Activated CD4-positive, alpha-beta T cell treated with anti-CD3 and anti-CD28 coated beads, Interleukin-2, amount 10 ng/mL, durations not matched to agents 24 days and 14 days (primary cell): ENCODE results near the gene ANKRD6. TPM values are rescaled to one million over a fixed set of nuclear protein-coding genes. Genes with fewer than 3 reads are reported as not detected.

Experiments
- DNase-seq: peaks from one replicate; pipeline ENCODE4 v3.0.0; 2022
- H3K27ac Mint-ChIP-seq: one replicate; pipeline ENCODE4 v1.8.0; 2022; ENCODE audit warnings: mild to moderate bottlenecking, mixed read lengths
- H3K27me3 Mint-ChIP-seq: one replicate; pipeline ENCODE4 v1.8.0; 2022; ENCODE audit warnings: mixed read lengths
- H3K36me3 Mint-ChIP-seq: one replicate; pipeline ENCODE4 v1.8.0; 2022; ENCODE audit warnings: low read depth, mild to moderate bottlenecking, mixed read lengths
- H3K4me1 Mint-ChIP-seq: one replicate; pipeline ENCODE4 v1.8.0; 2021; ENCODE audit warnings: mixed read lengths
- H3K4me3 Mint-ChIP-seq: one replicate; pipeline ENCODE4 v1.8.0; 2022; ENCODE audit warnings: mild to moderate bottlenecking, moderate library complexity, mixed read lengths
- H3K9me3 Mint-ChIP-seq: one replicate; pipeline ENCODE4 v1.8.0; 2021; ENCODE audit warnings: mixed read lengths
- intact Hi-C: fragments of 100-400 bp; cut with micrococcal nuclease; formaldehyde crosslinking; loops from one replicate; pipeline ENCODE4 v1.15.1; 2023
- total RNA-seq: library from RNA; stranded (reverse); gene quantifications from 2 replicates; pipeline ENCODE4 v1.2.3, GENCODE V29; 2022

ANKRD6 gene
- total RNA-seq, 1 donor from 2014 or later: 2.8 TPM

- H3K36me3 Mint-ChIP-seq: no peaks in the 10 kb centered on the region
- H3K4me3 Mint-ChIP-seq: peak overlapping the region; percentile 81
- H3K27me3 Mint-ChIP-seq: peaks cover 44% of the 10 kb centered on the region
- intact Hi-C loops: loop anchor here (1.0 to 10.0 kb wide), 4 partner anchors 44 to 391 kb away; partner anchors contain the start of genes CASP8AP2 and LYRM2
- H3K27ac Mint-ChIP-seq: peak overlapping the region; percentile 66
- peak; percentile 73 for DNase-seq
- peaks cover 14% of the 10 kb centered on the region for H3K4me1 Mint-ChIP-seq
- H3K9me3 Mint-ChIP-seq: no peaks in the 10 kb centered on the region
Observed at GRCh38 chr6:89433252-89434149, 549 bp downstream of the ANKRD6 start.

GRCh38 chr6:89434150-89434499 is 1.2 kb downstream of the ANKRD6 start:
- no peak for DNase-seq
- intact Hi-C loops: loop anchor here (5.0 to 10.0 kb wide), 2 partner anchors 43 to 391 kb away; partner anchors contain the start of gene CASP8AP2
- no peaks in the 10 kb centered on the region for H3K9me3 Mint-ChIP-seq
- peak overlapping the region; percentile 66 for H3K27ac Mint-ChIP-seq
- peak overlapping the region; percentile 81 for H3K4me3 Mint-ChIP-seq
- H3K4me1 Mint-ChIP-seq: peaks cover 14% of the 10 kb centered on the region
- peaks cover 41% of the 10 kb centered on the region for H3K27me3 Mint-ChIP-seq
- H3K36me3 Mint-ChIP-seq: no peaks in the 10 kb centered on the region

- Mint-ChIP-seq H3K27ac (no peak overlapping the region), H3K27me3 (peaks cover 39% of the 10 kb centered on the region), H3K4me1 (peaks cover 14% of the 10 kb centered on the region), H3K9me3 (no peaks in the 10 kb centered on the region), H3K36me3 (no peaks in the 10 kb centered on the region), H3K4me3 (no peak overlapping the region)
- no peak for DNase-seq
- intact Hi-C loops: loop anchor here (5.0 to 10.0 kb wide), 2 partner anchors 42 to 390 kb away; partner anchors contain the start of gene CASP8AP2
Observed at GRCh38 chr6:89434954-89435353, 2.0 kb downstream of the ANKRD6 start.

GRCh38 chr6:89436226-89436625 is 3.3 kb downstream of the ANKRD6 start:
- Mint-ChIP-seq H3K4me1 (peaks cover 14% of the 10 kb centered on the region), H3K36me3 (no peaks in the 10 kb centered on the region), H3K27me3 (peaks cover 30% of the 10 kb centered on the region), H3K9me3 (no peaks in the 10 kb centered on the region), H3K4me3 (no peak overlapping the region), H3K27ac (no peak overlapping the region)
- no peak for DNase-seq
- intact Hi-C loops: loop anchor here (10.0 kb wide), 1 partner anchor 389 kb away; the partner anchor contains the start of gene CASP8AP2

- no peak overlapping the region for H3K4me3 Mint-ChIP-seq
- H3K27me3 Mint-ChIP-seq: peaks cover 30% of the 10 kb centered on the region
- no peak overlapping the region for H3K27ac Mint-ChIP-seq
- no peaks in the 10 kb centered on the region for H3K9me3 Mint-ChIP-seq
- no peak for DNase-seq
- H3K4me1 Mint-ChIP-seq: peaks cover 8% of the 10 kb centered on the region
- H3K36me3 Mint-ChIP-seq: no peaks in the 10 kb centered on the region
- intact Hi-C loops: loop anchor here (10.0 kb wide), 1 partner anchor 387 kb away; the partner anchor contains the start of gene CASP8AP2
Observed at GRCh38 chr6:89438248-89438647, 5.3 kb downstream of the ANKRD6 start.

GRCh38 chr6:89439014-89439413 is 6.1 kb downstream of the ANKRD6 start:
- Mint-ChIP-seq H3K36me3 (no peaks in the 10 kb centered on the region), H3K4me1 (peaks cover 5% of the 10 kb centered on the region), H3K9me3 (no peaks in the 10 kb centered on the region), H3K27me3 (peaks cover 29% of the 10 kb centered on the region), H3K4me3 (no peak overlapping the region), H3K27ac (no peak overlapping the region)
- intact Hi-C loops: loop anchor here (10.0 kb wide), 1 partner anchor 386 kb away; the partner anchor contains the start of gene CASP8AP2
- no peak for DNase-seq

GRCh38 chr6:89440200-89440599 is 7.2 kb downstream of the ANKRD6 start:
- H3K27ac Mint-ChIP-seq: no peak overlapping the region
- H3K4me1 Mint-ChIP-seq: peaks cover 1% of the 10 kb centered on the region
- no peak overlapping the region for H3K4me3 Mint-ChIP-seq
- intact Hi-C loops: no loop called here
- H3K27me3 Mint-ChIP-seq: peaks cover 26% of the 10 kb centered on the region
- DNase-seq: no peak
- H3K9me3 Mint-ChIP-seq: no peaks in the 10 kb centered on the region
- H3K36me3 Mint-ChIP-seq: no peaks in the 10 kb centered on the region

- H3K4me3 Mint-ChIP-seq: no peak overlapping the region
- no peaks in the 10 kb centered on the region for H3K9me3 Mint-ChIP-seq
- no peak overlapping the region for H3K27ac Mint-ChIP-seq
- intact Hi-C loops: no loop called here
- no peaks in the 10 kb centered on the region for H3K36me3 Mint-ChIP-seq
- no peak for DNase-seq
- no peaks in the 10 kb centered on the region for H3K4me1 Mint-ChIP-seq
- H3K27me3 Mint-ChIP-seq: peaks cover 13% of the 10 kb centered on the region
Observed at GRCh38 chr6:89443658-89444057, 10.7 kb downstream of the ANKRD6 start.

- DNase-seq: no peak
- intact Hi-C loops: no loop called here
- Mint-ChIP-seq H3K36me3 (no peaks in the 10 kb centered on the region), H3K4me3 (no peak overlapping the region), H3K9me3 (no peaks in the 10 kb centered on the region), H3K27ac (no peak overlapping the region), H3K4me1 (no peaks in the 10 kb centered on the region), H3K27me3 (peaks cover 8% of the 10 kb centered on the region)
Observed at GRCh38 chr6:89449193-89449592, 16.2 kb downstream of the ANKRD6 start.

- intact Hi-C loops: no loop called here
- H3K4me1 Mint-ChIP-seq: no peaks in the 10 kb centered on the region
- no peaks in the 10 kb centered on the region for H3K9me3 Mint-ChIP-seq
- no peaks in the 10 kb centered on the region for H3K36me3 Mint-ChIP-seq
- peaks cover 7% of the 10 kb centered on the region for H3K27me3 Mint-ChIP-seq
- no peak overlapping the region for H3K27ac Mint-ChIP-seq
- no peak for DNase-seq
- no peak overlapping the region for H3K4me3 Mint-ChIP-seq
Observed at GRCh38 chr6:89452281-89452680, 19.3 kb downstream of the ANKRD6 start.

- intact Hi-C loops: no loop called here
- no peaks in the 10 kb centered on the region for H3K36me3 Mint-ChIP-seq
- no peak overlapping the region for H3K27ac Mint-ChIP-seq
- H3K27me3 Mint-ChIP-seq: peaks cover 3% of the 10 kb centered on the region
- no peaks in the 10 kb centered on the region for H3K9me3 Mint-ChIP-seq
- H3K4me3 Mint-ChIP-seq: no peak overlapping the region
- no peaks in the 10 kb centered on the region for H3K4me1 Mint-ChIP-seq
- DNase-seq: no peak
Observed at GRCh38 chr6:89454300-89454699, 21.3 kb downstream of the ANKRD6 start.

- H3K27ac Mint-ChIP-seq: no peak overlapping the region
- intact Hi-C loops: no loop called here
- H3K4me1 Mint-ChIP-seq: no peaks in the 10 kb centered on the region
- H3K36me3 Mint-ChIP-seq: no peaks in the 10 kb centered on the region
- no peaks in the 10 kb centered on the region for H3K27me3 Mint-ChIP-seq
- H3K9me3 Mint-ChIP-seq: no peaks in the 10 kb centered on the region
- no peak for DNase-seq
- H3K4me3 Mint-ChIP-seq: no peak overlapping the region
Observed at GRCh38 chr6:89458704-89459103, 25.8 kb downstream of the ANKRD6 start.

- Mint-ChIP-seq H3K9me3 (no peaks in the 10 kb centered on the region), H3K4me3 (no peak overlapping the region), H3K36me3 (no peaks in the 10 kb centered on the region), H3K4me1 (no peaks in the 10 kb centered on the region), H3K27me3 (peaks cover 2% of the 10 kb centered on the region), H3K27ac (no peak overlapping the region)
- intact Hi-C loops: no loop called here
- no peak for DNase-seq
Observed at GRCh38 chr6:89459501-89459900, 26.5 kb downstream of the ANKRD6 start.

GRCh38 chr6:89460713-89461112 is 27.8 kb downstream of the ANKRD6 start:
- no peaks in the 10 kb centered on the region for H3K36me3 Mint-ChIP-seq

More at GRCh38 chr6:89460713-89461112, 27.8 kb downstream of the ANKRD6 start:
- Mint-ChIP-seq H3K4me3 (no peak overlapping the region), H3K4me1 (peaks cover 2% of the 10 kb centered on the region), H3K27me3 (peaks cover 4% of the 10 kb centered on the region), H3K9me3 (no peaks in the 10 kb centered on the region), H3K27ac (no peak overlapping the region)
- no peak for DNase-seq
- intact Hi-C loops: no loop called here
